HUES64 (cell line): ENCODE data around the gene MYO5C.

Experiments
- H3K27ac ChIP-seq: 2 replicates; pipeline ENCODE4 v1.7.0; 2013; ENCODE audit warnings: low read depth, low read length, inconsistent platforms
- H3K27me3 ChIP-seq: 2 replicates; pipeline ENCODE4 v1.6.1; 2013; ENCODE audit warnings: mild to moderate bottlenecking, low read length; ENCODE audit not compliant: insufficient read depth
- H3K36me3 ChIP-seq: 2 replicates; pipeline ENCODE4 v1.6.1; 2013; ENCODE audit warnings: mild to moderate bottlenecking, low read length; ENCODE audit not compliant: insufficient read depth
- H3K4me1 ChIP-seq: 2 replicates; pipeline ENCODE4 v1.6.1; 2013; ENCODE audit warnings: mild to moderate bottlenecking, low read length, moderate library complexity; ENCODE audit not compliant: insufficient read depth
- H3K4me3 ChIP-seq: 2 replicates; pipeline ENCODE4 v1.5.1; 2013; ENCODE audit warnings: mild to moderate bottlenecking, low read length, moderate library complexity
- H3K9ac ChIP-seq: 2 replicates; pipeline ENCODE4 v1.6.1; 2013; ENCODE audit warnings: mild to moderate bottlenecking, low read depth, low read length
- H3K9me3 ChIP-seq: 2 replicates; pipeline ENCODE4 v1.6.1; 2013; ENCODE audit warnings: low read depth, low read length; ENCODE audit not compliant: insufficient read depth
- WGBS: fragments of 150-250, 120-280 bp; methylation state at CpG from one replicate; pipeline ENCODE4 v1.1.7; 2013; ENCODE audit warnings: missing lambda C conversion rate; 5-methylcytosine and 5-hydroxymethylcytosine counted together

Gene MYO5C

DNA sequence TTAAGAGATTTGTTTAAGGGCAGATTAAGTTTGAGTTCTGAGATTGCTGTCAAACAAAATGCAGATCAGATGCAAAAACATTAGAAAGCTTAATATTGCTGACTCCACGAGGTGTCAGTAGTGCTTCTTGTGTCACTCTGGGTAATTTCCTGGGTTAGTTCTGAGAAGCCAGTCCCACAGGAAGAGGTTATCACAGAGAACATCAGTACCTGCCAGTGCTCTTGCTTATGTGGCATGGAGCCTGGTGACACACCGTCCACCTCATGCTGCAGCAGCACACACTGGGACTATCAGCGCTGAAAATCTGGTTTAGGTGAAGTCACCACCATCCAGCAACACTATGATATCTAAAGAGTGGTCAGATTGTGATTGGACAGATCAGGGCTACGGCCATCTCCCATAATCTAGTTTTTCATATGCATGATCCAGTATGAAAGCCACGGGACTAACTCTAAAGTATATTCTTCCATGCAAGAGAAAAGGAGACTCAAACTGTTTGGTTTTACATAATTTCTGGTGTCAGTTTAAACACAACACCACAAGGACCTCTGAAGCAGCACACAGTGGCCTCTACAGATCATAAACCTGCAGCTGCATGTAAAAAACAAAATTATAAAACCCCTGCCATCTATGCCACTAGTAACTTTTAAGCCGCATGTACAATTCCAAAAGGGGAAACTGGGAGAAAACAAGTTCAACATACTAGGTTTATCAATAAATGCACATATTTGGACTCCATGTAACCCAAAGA, 36.1 kb upstream of the MYO5C start:
- Histone ChIP-seq H3K4me3 (no peak overlapping the region), H3K27me3 (no peaks in the 10 kb centered on the region), H3K9me3 (no peaks in the 10 kb centered on the region), H3K9ac (no peak overlapping the region), H3K4me1 (peaks cover 2% of the 10 kb centered on the region; the same call in 1 of the 2 replicates), H3K36me3 (peaks cover 9% of the 10 kb centered on the region; the same call in 1 of the 2 replicates), H3K27ac (no peak overlapping the region)
- 72% methylated on average over 6 of the region's 6 CpGs for WGBS

DNA sequence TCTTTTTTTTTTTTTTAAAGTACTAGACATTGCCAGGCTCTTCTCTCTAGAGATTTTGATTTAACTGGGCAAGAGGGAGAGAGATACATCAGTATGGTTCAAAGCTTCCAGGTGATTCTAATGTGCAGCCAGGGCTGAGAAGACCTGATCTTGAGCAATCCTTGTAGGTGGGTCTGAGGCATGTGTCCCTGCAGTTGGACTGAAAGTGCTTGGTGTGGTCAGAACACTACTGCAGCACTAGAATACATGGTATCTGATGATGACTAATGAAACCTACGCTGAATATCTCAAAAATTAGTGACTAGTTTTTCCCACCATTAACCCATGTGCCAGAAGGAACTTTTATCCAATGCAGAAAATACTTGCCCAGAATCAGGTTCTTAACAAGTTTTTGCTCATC, 34.4 kb upstream of the MYO5C start:
- WGBS, result 97% methylated on average over 1 of the region's 1 CpG
- Histone ChIP-seq H3K9me3 (no peaks in the 10 kb centered on the region), H3K9ac (no peak overlapping the region), H3K27me3 (no peaks in the 10 kb centered on the region), H3K36me3 (peaks cover 17% of the 10 kb centered on the region; the same call in 1 of the 2 replicates), H3K27ac (no peak overlapping the region), H3K4me3 (no peak overlapping the region), H3K4me1 (no peaks in the 10 kb centered on the region)

DNA sequence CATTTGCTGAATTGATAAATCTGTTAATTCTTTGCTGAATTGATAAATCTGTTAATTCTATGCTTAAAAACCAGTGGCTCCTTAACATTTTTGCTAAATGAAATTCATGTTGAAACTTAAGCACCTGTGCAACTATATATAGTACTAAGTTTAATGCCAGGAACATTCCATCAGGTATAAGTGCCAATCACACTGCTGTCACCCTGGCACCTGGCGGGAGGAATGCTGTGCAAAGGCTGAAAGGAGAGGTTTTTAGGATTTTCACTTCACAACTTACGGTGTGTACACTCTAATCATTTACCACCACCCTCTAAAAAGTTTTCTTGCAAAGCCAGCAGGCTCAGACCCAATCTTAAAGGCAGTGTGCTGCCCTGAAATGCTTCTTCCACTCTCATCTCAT, 33.5 kb upstream of the MYO5C start:
- peaks cover 17% of the 10 kb centered on the region; the same call in 1 of the 2 replicates for H3K36me3 ChIP-seq
- no peak overlapping the region for H3K4me3 ChIP-seq
- H3K9ac ChIP-seq, result no peak overlapping the region
- H3K4me1 ChIP-seq, result no peaks in the 10 kb centered on the region
- H3K27me3 ChIP-seq, result no peaks in the 10 kb centered on the region
- H3K27ac ChIP-seq, result no peak overlapping the region
- 96% methylated on average over 2 of the region's 2 CpGs for WGBS
- no peaks in the 10 kb centered on the region for H3K9me3 ChIP-seq

DNA sequence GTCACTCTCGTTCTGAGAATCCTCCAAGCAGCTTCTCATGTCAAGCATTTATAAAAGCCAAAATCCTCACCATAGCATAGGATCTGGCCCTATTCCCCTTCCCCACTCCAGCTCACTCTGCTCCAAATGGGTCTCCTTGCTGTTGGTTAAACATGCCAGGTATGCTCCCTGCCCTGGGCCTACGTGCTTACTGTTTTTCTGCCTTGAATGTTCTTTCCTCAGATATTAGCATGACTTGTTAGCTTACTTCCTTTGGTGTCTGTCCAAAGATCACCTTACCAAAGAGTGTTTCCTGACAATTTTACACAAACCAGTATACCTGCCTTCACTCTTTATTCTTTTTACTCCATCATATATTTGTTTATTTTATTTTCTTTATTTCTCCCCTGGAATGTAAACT, 33.1 kb upstream of the MYO5C start:
- no peak overlapping the region for H3K9ac ChIP-seq
- WGBS, result 85% methylated on average over 2 of the region's 2 CpGs
- H3K4me1 ChIP-seq, result no peaks in the 10 kb centered on the region
- H3K4me3 ChIP-seq, result no peak overlapping the region
- no peaks in the 10 kb centered on the region for H3K27me3 ChIP-seq
- H3K27ac ChIP-seq, result no peak overlapping the region
- no peaks in the 10 kb centered on the region for H3K9me3 ChIP-seq
- H3K36me3 ChIP-seq, result peaks cover 17% of the 10 kb centered on the region; the same call in 1 of the 2 replicates

DNA sequence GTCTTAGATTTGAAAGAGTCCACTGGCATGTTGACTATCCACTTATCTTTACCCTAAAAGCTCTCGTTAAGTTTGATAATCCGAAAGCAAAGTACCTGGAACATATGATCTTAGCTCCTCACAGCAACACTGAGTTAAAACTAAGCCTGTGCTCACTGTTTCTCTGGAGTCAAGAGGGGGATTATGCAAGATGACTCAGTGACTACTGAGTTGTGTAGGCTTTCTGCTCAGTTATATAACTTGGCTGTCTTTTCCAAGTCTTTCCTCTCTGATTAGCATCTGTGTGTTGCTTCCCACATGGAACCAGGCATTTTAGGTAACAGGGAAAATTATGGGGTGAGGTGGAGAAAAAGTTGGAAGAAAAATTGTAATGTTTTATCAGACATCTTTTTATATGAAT, 31.2 kb upstream of the MYO5C start:
- H3K4me1 ChIP-seq, result no peaks in the 10 kb centered on the region
- H3K4me3 ChIP-seq, result no peak overlapping the region
- H3K27ac ChIP-seq, result no peak overlapping the region
- H3K36me3 ChIP-seq, result peaks cover 17% of the 10 kb centered on the region; the same call in 1 of the 2 replicates
- no peaks in the 10 kb centered on the region for H3K27me3 ChIP-seq
- 97% methylated on average over 2 of the region's 2 CpGs for WGBS
- H3K9me3 ChIP-seq, result no peaks in the 10 kb centered on the region
- no peak overlapping the region for H3K9ac ChIP-seq

DNA sequence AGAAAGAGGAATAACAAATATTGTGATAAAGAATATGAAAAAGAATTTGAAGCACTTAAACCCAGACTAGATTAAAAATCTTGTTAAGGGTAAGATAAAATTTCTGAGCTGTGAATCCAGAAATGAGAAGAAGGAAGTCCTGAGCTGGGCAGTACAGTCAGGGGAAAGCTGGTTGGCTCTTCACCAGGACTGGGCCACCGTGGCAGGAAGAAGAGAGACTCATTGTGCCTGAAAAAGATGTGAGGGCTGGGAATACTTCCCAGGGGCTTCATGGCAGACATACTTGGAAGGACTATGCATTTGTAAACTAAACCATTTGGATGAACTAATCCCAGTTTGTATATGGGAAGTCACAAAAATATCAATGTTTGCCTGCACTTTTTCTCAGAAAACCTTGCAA, 28.5 kb upstream of the MYO5C start:
- WGBS, result 82% methylated on average over 1 of the region's 1 CpG
- Histone ChIP-seq H3K36me3 (peaks cover 17% of the 10 kb centered on the region), H3K4me1 (no peaks in the 10 kb centered on the region), H3K27ac (no peak overlapping the region), H3K4me3 (no peak overlapping the region), H3K9me3 (no peaks in the 10 kb centered on the region), H3K9ac (no peak overlapping the region), H3K27me3 (no peaks in the 10 kb centered on the region)

DNA sequence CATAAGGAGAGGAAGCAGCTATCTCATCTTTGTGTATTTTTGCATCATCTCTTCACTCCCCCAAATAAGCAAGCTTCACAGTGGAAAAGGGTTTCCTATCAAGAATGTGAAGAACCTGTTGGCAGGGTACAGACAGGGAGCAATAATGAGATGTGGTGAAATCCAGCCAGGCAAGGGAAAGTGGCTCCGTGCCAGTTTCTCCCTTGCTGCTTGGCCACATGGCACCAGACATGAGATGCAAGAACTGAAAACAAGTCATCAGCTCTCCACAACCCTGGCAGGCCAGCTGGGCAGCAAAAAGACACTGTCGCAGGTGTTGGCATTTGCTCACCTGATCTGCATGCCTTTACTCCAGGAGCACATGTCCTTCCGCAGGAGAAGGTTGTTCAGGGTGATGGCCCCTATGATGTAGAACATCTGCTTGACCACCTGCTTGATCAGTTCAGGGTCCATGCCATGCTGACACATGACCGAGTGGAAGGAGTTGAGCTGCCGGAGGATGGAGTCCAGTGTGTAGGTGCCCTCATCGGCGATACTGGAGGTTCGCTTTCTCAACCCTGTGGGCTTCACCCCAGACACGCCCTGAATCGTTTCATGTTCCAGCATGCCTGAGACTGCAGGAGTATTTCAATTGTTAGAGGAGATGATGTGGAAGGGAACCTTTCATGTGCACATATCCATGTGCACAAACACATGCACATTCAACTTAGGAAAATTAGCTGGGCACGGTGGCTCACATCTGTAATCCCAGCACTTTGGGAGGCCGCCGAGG, 23.3 kb upstream of the MYO5C start:
- no peaks in the 10 kb centered on the region for H3K9me3 ChIP-seq
- WGBS, result 96% methylated on average over 13 of the region's 13 CpGs
- H3K36me3 ChIP-seq, result peaks cover 26% of the 10 kb centered on the region

DNA sequence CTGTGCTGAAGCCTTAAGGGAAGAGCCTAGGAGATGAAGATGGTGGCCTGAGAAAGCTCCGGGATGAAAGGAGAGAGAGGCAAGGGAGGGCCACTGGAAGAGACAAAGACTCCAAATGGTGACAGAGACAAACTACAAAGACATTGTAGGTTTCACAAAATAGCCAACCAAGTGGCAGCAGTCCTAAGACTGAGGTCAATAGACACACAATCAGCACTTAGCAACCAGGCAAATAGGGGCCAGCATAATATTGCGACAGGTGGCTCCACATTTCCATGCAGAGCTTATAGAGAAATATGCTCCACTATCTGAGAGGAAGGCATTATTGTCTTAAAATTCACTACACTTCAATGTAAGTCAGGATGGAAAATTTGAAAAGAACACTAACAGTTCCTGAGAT, 22.1 kb upstream of the MYO5C start:
- WGBS, result 94% methylated on average over 2 of the region's 2 CpGs
- Histone ChIP-seq H3K27me3 (no peaks in the 10 kb centered on the region), H3K27ac (no peak overlapping the region), H3K36me3 (peaks cover 34% of the 10 kb centered on the region), H3K9ac (no peak overlapping the region), H3K4me3 (no peak overlapping the region), H3K9me3 (no peaks in the 10 kb centered on the region), H3K4me1 (no peaks in the 10 kb centered on the region)

More for the DNA sequence above, 23.3 kb upstream of the MYO5C start:
- Histone ChIP-seq H3K4me3 (no peak overlapping the region), H3K4me1 (no peaks in the 10 kb centered on the region), H3K27ac (no peak overlapping the region), H3K9ac (no peak overlapping the region), H3K27me3 (no peaks in the 10 kb centered on the region)

DNA sequence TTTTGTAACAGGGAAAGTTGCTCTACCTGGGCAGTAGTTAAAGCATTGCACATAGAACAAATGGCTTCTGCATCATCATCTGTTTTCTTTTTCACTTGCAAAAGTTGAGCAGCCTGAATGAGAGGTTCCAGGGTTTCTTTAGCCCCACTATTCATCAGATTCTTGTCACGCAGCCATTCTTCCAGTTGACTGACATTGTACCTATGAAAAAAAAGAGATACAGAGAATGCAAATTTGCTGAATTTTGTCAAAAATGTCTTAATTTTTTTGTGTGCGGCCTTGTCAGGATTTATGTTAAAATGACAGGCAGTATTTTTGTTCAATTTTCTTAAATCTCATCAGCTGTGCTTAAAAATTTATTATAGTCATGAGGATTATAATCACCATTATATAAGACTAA, 21.4 kb upstream of the MYO5C start:
- Histone ChIP-seq H3K36me3 (peaks cover 34% of the 10 kb centered on the region), H3K27me3 (no peaks in the 10 kb centered on the region), H3K4me1 (no peaks in the 10 kb centered on the region), H3K27ac (no peak overlapping the region), H3K9me3 (no peaks in the 10 kb centered on the region), H3K9ac (no peak overlapping the region), H3K4me3 (no peak overlapping the region)
- 100% methylated on average over 2 of the region's 2 CpGs for WGBS

DNA sequence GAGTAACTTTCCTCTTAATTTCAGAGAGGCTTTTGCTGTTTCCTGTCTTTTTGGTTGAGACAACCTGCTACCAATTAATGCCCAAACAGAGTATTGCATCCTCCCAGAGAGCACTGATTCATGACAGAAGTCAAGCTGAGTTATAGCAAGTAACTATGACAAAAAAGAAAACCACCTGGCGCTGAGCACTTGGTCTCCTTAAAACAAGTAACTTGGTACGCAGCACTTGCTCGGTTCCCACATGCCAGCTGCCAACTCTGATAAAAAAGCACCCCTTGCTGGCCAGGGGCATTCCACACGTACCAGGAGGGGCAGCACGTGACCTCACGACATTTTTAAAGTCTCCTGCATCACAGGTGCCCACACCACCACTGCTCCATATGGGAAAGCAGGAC, 13.5 kb upstream of the MYO5C start:
- Histone ChIP-seq H3K9ac (no peak overlapping the region), H3K27ac (no peak overlapping the region), H3K27me3 (no peaks in the 10 kb centered on the region), H3K36me3 (peaks cover 9% of the 10 kb centered on the region; the same call in 1 of the 2 replicates), H3K9me3 (no peaks in the 10 kb centered on the region), H3K4me1 (no peaks in the 10 kb centered on the region), H3K4me3 (no peak overlapping the region)
- 89% methylated on average over 6 of the region's 6 CpGs for WGBS

DNA sequence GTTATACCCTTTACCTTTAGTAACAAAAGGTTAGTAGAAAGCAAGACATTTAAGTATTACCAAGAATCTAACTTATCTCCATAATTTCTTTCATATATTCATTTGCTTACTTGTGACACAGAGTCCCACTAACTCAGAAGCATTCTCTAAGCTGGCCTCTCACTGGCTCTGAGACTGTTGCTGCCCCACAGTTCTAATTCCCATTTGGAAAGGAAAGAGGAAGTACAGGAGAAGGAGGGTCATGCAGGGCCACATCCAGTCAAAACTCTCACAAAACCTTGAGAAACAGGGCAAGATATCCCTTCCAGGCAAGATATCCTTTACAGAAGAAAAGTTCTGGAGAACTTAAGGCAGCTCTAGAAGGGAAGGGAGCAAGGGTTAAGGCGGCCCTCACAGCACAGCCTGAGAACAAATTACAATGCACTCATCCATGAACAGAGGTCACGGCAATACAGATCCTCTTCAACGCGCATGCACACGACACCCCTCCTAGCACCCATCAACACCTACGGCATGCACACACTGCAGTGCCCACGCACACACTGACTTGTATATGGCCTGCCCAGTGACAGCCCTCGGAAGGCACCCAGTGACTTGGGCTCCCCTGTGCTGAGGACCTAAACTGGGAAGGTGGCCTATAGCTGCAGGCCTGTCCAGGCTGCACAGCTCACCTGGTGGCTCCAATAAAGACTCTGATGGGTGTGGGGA, 13.0 kb upstream of the MYO5C start:
- no peaks in the 10 kb centered on the region for H3K4me1 ChIP-seq
- peaks cover 6% of the 10 kb centered on the region; the same call in 1 of the 2 replicates for H3K36me3 ChIP-seq
- WGBS, result 85% methylated on average over 8 of the region's 8 CpGs
- no peaks in the 10 kb centered on the region for H3K27me3 ChIP-seq
- no peak overlapping the region for H3K27ac ChIP-seq
- H3K9ac ChIP-seq, result no peak overlapping the region
- no peaks in the 10 kb centered on the region for H3K9me3 ChIP-seq
- no peak overlapping the region for H3K4me3 ChIP-seq
